Body of pancreas (tissue), 4 donors: ENCODE results near the gene SERTAD1. TPM values are rescaled to one million over a fixed set of nuclear protein-coding genes. Genes with fewer than 3 reads are reported as not detected.
A peak's percentile ranks its signal among the peaks of the same experiment; 100 is the strongest.

Source experiments
- ATAC-seq: fragments of 150-250 bp; one replicate; pipeline ENCODE4 v1.9.1; 2016
- DNase-seq, 4 donors: peaks; one replicate each; pipeline ENCODE4 v3.0.0-alpha.2; 2019
- H3K27ac ChIP-seq, 4 donors: fragments of 200-600 bp; sonication (generic); 1 replicate in 3 of 4; 2 replicates in 1 of 4; pipeline versions ENCODE4 v1.5.1 to v1.6.1; 2016 to 2019; ENCODE audit warnings: mild to moderate bottlenecking in 1 of 4, mixed read lengths in 1 of 4, moderate library complexity in 1 of 4
- H3K27me3 ChIP-seq, 2 donors: fragments of 200-600 bp; sonication (generic); one replicate each; pipeline ENCODE4 v1.6.0; 2016; ENCODE audit warnings: mild to moderate bottlenecking in 1 of 2
- H3K36me3 ChIP-seq, 2 donors: fragments of 200-600 bp; sonication (generic); replicated peaks in 1 of 2; 2 replicates each; pipeline ENCODE4 v1.5.1; 2016; ENCODE audit warnings: low read depth in 2 of 2; ENCODE audit not compliant: insufficient read depth in 1 of 2
- H3K4me1 ChIP-seq: fragments of 200-600 bp; sonication (generic); one replicate; pipeline ENCODE4 v1.6.0; 2016
- H3K4me3 ChIP-seq, 2 donors: fragments of 200-600 bp; sonication (generic); 1 replicate in 1 of 2; 2 replicates in 1 of 2; pipeline ENCODE4 v1.5.1; 2016 to 2019
- H3K9me3 ChIP-seq, 3 donors: fragments of 200-600 bp; sonication (generic); 1 replicate in 2 of 3; 2 replicates in 1 of 3; pipeline ENCODE4 v1.5.1; 2016
- POLR2A ChIP-seq, 3 donors: fragments of 450-650 bp; IDR thresholded peaks; one replicate each; pipeline ENCODE4 v1.6.1; 2016; ENCODE audit warnings: antibody characterized with exemption in 3 of 3, mild to moderate bottlenecking in 2 of 3
- WGBS, 2 donors: methylation state at CpG; one replicate each; pipeline ENCODE4 v1.1.5; 2017; 5-methylcytosine and 5-hydroxymethylcytosine counted together
- intact Hi-C: fragments of 100-400 bp; cut with DNase I; formaldehyde crosslinking; loops from one replicate; pipeline ENCODE4 v1.15.1; 2023
- total RNA-seq, 2 donors: library from RNA; depleted of rRNA; stranded (reverse); fragments of >200 nt; gene quantifications; one replicate each; pipeline ENCODE4 v1.1.0, GENCODE V29; 2016
- TF ChIP-seq, protein P1 (sequence below), 7 experiments: fragments of 450-650 bp in 4 of 7; fragments of 200-600 bp in 3 of 7; sonication (generic) in 3 of 7; IDR thresholded peaks; one replicate each; pipeline ENCODE4 v1.5.1; 2016 to 2019; ENCODE audit warnings: antibody characterized with exemption in 7 of 7

The SERTAD1 gene
- total RNA-seq, 2 donors from 2014 or later = 6.9 to 7.3 TPM

DNA sequence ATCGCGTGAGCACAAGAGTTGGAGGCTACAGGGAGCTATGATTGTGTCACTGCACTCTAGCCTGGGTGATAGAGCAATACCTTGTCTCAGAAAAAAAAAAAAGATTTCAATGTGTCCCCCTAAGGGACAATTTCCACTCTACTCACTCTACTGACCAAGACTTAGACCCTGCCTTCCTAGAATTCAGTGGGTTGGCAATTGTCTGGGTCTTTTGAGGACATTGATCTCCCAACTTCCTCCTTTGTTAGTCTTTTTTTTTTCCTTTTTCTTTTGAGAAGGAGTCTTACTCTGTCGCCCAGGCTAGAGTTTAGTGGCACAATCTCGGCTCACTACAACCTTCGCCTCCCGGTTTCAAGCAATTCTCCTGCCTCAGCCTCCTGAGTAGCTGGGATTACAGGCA, 43.2 kb upstream of the SERTAD1 start:
- H3K36me3 ChIP-seq = no peaks in the 10 kb centered on the region
- WGBS, 2 donors = 90 to 92% methylated on average over 6 of the region's 6 CpGs
- H3K27ac ChIP-seq = no peak overlapping the region
- peaks cover 25% of the 10 kb centered on the region for H3K4me1 ChIP-seq
- no peaks in the 10 kb centered on the region for H3K9me3 ChIP-seq
- no peak for DNase-seq
- no peak overlapping the region for H3K4me3 ChIP-seq
- no peak for ATAC-seq
- intact Hi-C loops = no loop called here
- no peak for TF ChIP-seq POLR2A (IDR thresholded peaks at IDR 0.05)
- TF ChIP-seq, protein P1, sequence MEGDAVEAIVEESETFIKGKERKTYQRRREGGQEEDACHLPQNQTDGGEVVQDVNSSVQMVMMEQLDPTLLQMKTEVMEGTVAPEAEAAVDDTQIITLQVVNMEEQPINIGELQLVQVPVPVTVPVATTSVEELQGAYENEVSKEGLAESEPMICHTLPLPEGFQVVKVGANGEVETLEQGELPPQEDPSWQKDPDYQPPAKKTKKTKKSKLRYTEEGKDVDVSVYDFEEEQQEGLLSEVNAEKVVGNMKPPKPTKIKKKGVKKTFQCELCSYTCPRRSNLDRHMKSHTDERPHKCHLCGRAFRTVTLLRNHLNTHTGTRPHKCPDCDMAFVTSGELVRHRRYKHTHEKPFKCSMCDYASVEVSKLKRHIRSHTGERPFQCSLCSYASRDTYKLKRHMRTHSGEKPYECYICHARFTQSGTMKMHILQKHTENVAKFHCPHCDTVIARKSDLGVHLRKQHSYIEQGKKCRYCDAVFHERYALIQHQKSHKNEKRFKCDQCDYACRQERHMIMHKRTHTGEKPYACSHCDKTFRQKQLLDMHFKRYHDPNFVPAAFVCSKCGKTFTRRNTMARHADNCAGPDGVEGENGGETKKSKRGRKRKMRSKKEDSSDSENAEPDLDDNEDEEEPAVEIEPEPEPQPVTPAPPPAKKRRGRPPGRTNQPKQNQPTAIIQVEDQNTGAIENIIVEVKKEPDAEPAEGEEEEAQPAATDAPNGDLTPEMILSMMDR (IDR thresholded peaks at IDR 0.05) = no peak
- no peaks in the 10 kb centered on the region for H3K27me3 ChIP-seq

- H3K27ac ChIP-seq = peak within 1 kb of the TSS; percentile 23 to 95 (median 68)
- TF ChIP-seq, protein P1 (IDR thresholded peaks at IDR 0.05) = no peak
- TF ChIP-seq POLR2A (IDR thresholded peaks at IDR 0.05) = no peak
- H3K4me1 ChIP-seq = peaks cover 30% of the 10 kb centered on the region
- ATAC-seq (no peak), DNase-seq (peak in 3 of 4 donors; percentile 14 to 20 (median 17))
- H3K27me3 ChIP-seq = no peaks in the 10 kb centered on the region
- WGBS, 2 donors = 3 to 11% methylated on average over 25 to 48 of the region's 87 CpGs
- no peaks in the 10 kb centered on the region for H3K36me3 ChIP-seq
- intact Hi-C loops = no loop called here
- H3K4me3 ChIP-seq = peak within 1 kb of the TSS in 1 of 2 donors; percentile 11
- no peaks in the 10 kb centered on the region for H3K9me3 ChIP-seq
Measured at GRCh38 chr19:40466985-40467734, 41.4 kb upstream of the SERTAD1 start, which contains the start of gene SPTBN4. SPTBN4 (plus strand) TSS chr19:40467001; CDS start chr19:40472622, 5,621 bp downstream.

- intact Hi-C loops = no loop called here
- DNase-seq = peak in 3 of 4 donors; percentile 32 to 39 (median 38)
Measured at GRCh38 chr19:40466219-40466984, 40.6 kb upstream of the SERTAD1 start.

GRCh38 chr19:40465557-40466218, 39.9 kb upstream of the SERTAD1 start, which contains the start of gene BLVRB:
BLVRB (minus strand) TSS chr19:40465745; CDS start chr19:40465688, 57 bp downstream.
- peak; percentile 92 for ATAC-seq
- Histone ChIP-seq H3K4me3 (peak within 1 kb of the TSS; percentile 23 to 72), H3K9me3 (no peaks in the 10 kb centered on the region), H3K4me1 (peaks cover 30% of the 10 kb centered on the region), H3K27ac (peak within 1 kb of the TSS; percentile 86 to 95 (median 90)), H3K36me3 (no peaks in the 10 kb centered on the region), H3K27me3 (no peaks in the 10 kb centered on the region)
- DNase-seq = peak; percentile 100
- intact Hi-C loops = no loop called here
- WGBS, 2 donors = 0% methylated on average over 4 to 53 of the region's 54 CpGs
- TF ChIP-seq, protein P1 (IDR thresholded peaks at IDR 0.05) = no peak
- peak; percentile 87 to 92 (median 90) for TF ChIP-seq POLR2A (IDR thresholded peaks at IDR 0.05)

More at GRCh38 chr19:40466219-40466984, 40.6 kb upstream of the SERTAD1 start:
- TF ChIP-seq POLR2A (IDR thresholded peaks at IDR 0.05) = no peak
- TF ChIP-seq, protein P1 (IDR thresholded peaks at IDR 0.05) = no peak
- Histone ChIP-seq H3K36me3 (no peaks in the 10 kb centered on the region), H3K4me1 (peaks cover 30% of the 10 kb centered on the region), H3K27me3 (no peaks in the 10 kb centered on the region), H3K4me3 (peak overlapping the region in 1 of 2 donors; percentile 11), H3K27ac (peak overlapping the region; percentile 23 to 95 (median 68)), H3K9me3 (no peaks in the 10 kb centered on the region)
- 10 to 19% methylated on average over 12 to 30 of the region's 48 CpGs for WGBS, 2 donors
- ATAC-seq = peak; percentile 3
